SIG-M5 treated with dmso at 0.1 percent for 504 hours (cell line): ENCODE measurements around the gene PSG7.
"Not testable (repeated sequence)": the region's sequence is repeated elsewhere in the genome, so short reads cannot be mapped to it uniquely, and the experiment has no call there.

Experiments used
- DNase-seq: peaks from one replicate; lab custom pipeline; 2025; ENCODE audit not compliant: unreplicated experiment; lab: John Stamatoyannopoulos, UW

Gene PSG7

GRCh38 chr19:42916931-42917330 lies 20.1 kb downstream of the PSG7 start:
- not testable (repeated sequence) for DNase-seq

- DNase-seq, result not testable (repeated sequence)
These were observed 23.5 kb downstream of the PSG7 start for GRCh38 chr19:42913516-42913915.

GRCh38 chr19:42912941-42913340 lies 24.1 kb downstream of the PSG7 start:
- DNase-seq, result not testable (repeated sequence)

- not testable (repeated sequence) for DNase-seq
These were observed 25.3 kb downstream of the PSG7 start for GRCh38 chr19:42911731-42912130.

GRCh38 chr19:42906162-42906561 lies 30.8 kb downstream of the PSG7 start:
- DNase-seq, result not testable (repeated sequence)

- not testable (repeated sequence) for DNase-seq
These were observed 36.4 kb downstream of the PSG7 start for GRCh38 chr19:42900561-42900960.

GRCh38 chr19:42899674-42900073 lies 37.3 kb downstream of the PSG7 start:
- not testable (repeated sequence) for DNase-seq

GRCh38 chr19:42899110-42899509 lies 37.9 kb downstream of the PSG7 start:
- DNase-seq, result not testable (repeated sequence)

GRCh38 chr19:42898656-42899055 lies 38.4 kb downstream of the PSG7 start:
- not testable (repeated sequence) for DNase-seq

- not testable (repeated sequence) for DNase-seq
These were observed 39.3 kb downstream of the PSG7 start for GRCh38 chr19:42897729-42898128.

- not testable (repeated sequence) for DNase-seq
These were observed 46.6 kb downstream of the PSG7 start for GRCh38 chr19:42890446-42890845.

GRCh38 chr19:42887876-42888445 lies 49.0 kb downstream of the PSG7 start:
- DNase-seq, result not testable (repeated sequence)

- not testable (repeated sequence) for DNase-seq
These were observed 54.3 kb downstream of the PSG7 start for GRCh38 chr19:42882730-42883129.

GRCh38 chr19:42882010-42882409 lies 55.0 kb downstream of the PSG7 start:
- DNase-seq, result not testable (repeated sequence)

GRCh38 chr19:42881279-42881678 lies 55.7 kb downstream of the PSG7 start:
- not testable (repeated sequence) for DNase-seq

GRCh38 chr19:42880621-42881020 lies 56.4 kb downstream of the PSG7 start:
- not testable (repeated sequence) for DNase-seq

GRCh38 chr19:42879613-42880012 lies 57.4 kb downstream of the PSG7 start, which contains the start of gene PSG1:
TSS of gene PSG1 (minus strand) at chr19:42879713. CDS start at chr19:42879581, 132 bp downstream.
- no peak for DNase-seq

- DNase-seq, result not testable (repeated sequence)
These were observed 60.4 kb downstream of the PSG7 start for GRCh38 chr19:42876596-42876995.

GRCh38 chr19:42875881-42876280 lies 61.1 kb downstream of the PSG7 start:
- not testable (repeated sequence) for DNase-seq

GRCh38 chr19:42874901-42875813 lies 61.9 kb downstream of the PSG7 start:
- DNase-seq, result not testable (repeated sequence)

- DNase-seq, result not testable (repeated sequence)
These were observed 62.9 kb downstream of the PSG7 start for GRCh38 chr19:42874136-42874535.
